DMS53 treated with DMSO at 0.1 percent for 48 hours (cell line): ENCODE results near the gene PEAK3.

Experiments used
- DNase-seq: peaks from one replicate; lab custom pipeline; 2025; ENCODE audit not compliant: unreplicated experiment; lab: John Stamatoyannopoulos, UW

PEAK3 gene

GRCh38 chr19:2315818-2316353 lies 33.9 kb upstream of the PEAK3 start:
- DNase-seq = peak; percentile 41

GRCh38 chr19:2315121-2315817 lies 33.3 kb upstream of the PEAK3 start:
- DNase-seq = no peak

GRCh38 chr19:2312820-2313501 lies 31.0 kb upstream of the PEAK3 start:
- DNase-seq = no peak

GRCh38 chr19:2311093-2311492 lies 29.1 kb upstream of the PEAK3 start:
- DNase-seq = no peak

- DNase-seq = no peak
Observed at GRCh38 chr19:2309734-2310362, 27.9 kb upstream of the PEAK3 start.

GRCh38 chr19:2308114-2308556 lies 26.2 kb upstream of the PEAK3 start, which contains the start of gene LINGO3:
Gene LINGO3, minus strand, starts transcription at chr19:2308154. Its CDS starts 16,378 bp downstream, at chr19:2291776.
- DNase-seq = no peak

- DNase-seq = no peak
Observed at GRCh38 chr19:2307518-2308012, 25.6 kb upstream of the PEAK3 start.

- DNase-seq = no peak
Observed at GRCh38 chr19:2306971-2307370, 25.0 kb upstream of the PEAK3 start.

- DNase-seq = no peak
Observed at GRCh38 chr19:2306281-2306806, 24.4 kb upstream of the PEAK3 start.

- no peak for DNase-seq
Observed at GRCh38 chr19:2305452-2306280, 23.7 kb upstream of the PEAK3 start.

- DNase-seq = no peak
Observed at GRCh38 chr19:2303211-2303798, 21.3 kb upstream of the PEAK3 start.

- no peak for DNase-seq
Observed at GRCh38 chr19:2302319-2303210, 20.6 kb upstream of the PEAK3 start.

GRCh38 chr19:2300533-2300932 lies 18.6 kb upstream of the PEAK3 start:
- no peak for DNase-seq

- no peak for DNase-seq
Observed at GRCh38 chr19:2296141-2296540, 14.2 kb upstream of the PEAK3 start.

GRCh38 chr19:2294687-2295335 lies 12.8 kb upstream of the PEAK3 start:
- no peak for DNase-seq

- peak; percentile 53 for DNase-seq
Observed at GRCh38 chr19:2291185-2291751, 9.3 kb upstream of the PEAK3 start.

GRCh38 chr19:2290441-2291184 lies 8.6 kb upstream of the PEAK3 start:
- DNase-seq = peak; percentile 43
